Measurements from ENCODE around the gene EPO.
"Not testable (repeated sequence)": the region's sequence is repeated elsewhere in the genome, so short reads cannot be mapped to it uniquely, and the experiment has no call there.

Gene EPO

GRCh38 chr7:100686822-100687211 lies 33.5 kb upstream of the EPO start:
- Mint-ChIP-seq H3K4me1 (ENCODE audit: low read depth) (peaks cover 35% of the 10 kb centered on the region), H3K27ac (no peak overlapping the region), H3K4me3 (no peak overlapping the region), H3K9me3 (no peaks in the 10 kb centered on the region), H3K36me3 (ENCODE audit: low read depth) (peaks cover 82% of the 10 kb centered on the region), H3K27me3 (no peaks in the 10 kb centered on the region)
- intact Hi-C loops (cut with micrococcal nuclease), result no loop called here

- peaks cover 39% of the 10 kb centered on the region for H3K4me1 Mint-ChIP-seq (ENCODE audit: low read depth)
- H3K4me3 Mint-ChIP-seq, result no peak overlapping the region
- H3K27me3 Mint-ChIP-seq, result no peaks in the 10 kb centered on the region
- no peaks in the 10 kb centered on the region for H3K9me3 Mint-ChIP-seq
- intact Hi-C loops (cut with micrococcal nuclease), result no loop called here
- H3K27ac Mint-ChIP-seq, result no peak overlapping the region
- H3K36me3 Mint-ChIP-seq (ENCODE audit: low read depth), result peaks cover 78% of the 10 kb centered on the region
Measured at GRCh38 chr7:100687261-100687660, 33.0 kb upstream of the EPO start.

GRCh38 chr7:100687751-100688300 lies 32.4 kb upstream of the EPO start:
- intact Hi-C loops (cut with micrococcal nuclease), result no loop called here
- Mint-ChIP-seq H3K36me3 (ENCODE audit: low read depth) (peaks cover 74% of the 10 kb centered on the region), H3K4me3 (no peak overlapping the region), H3K4me1 (ENCODE audit: low read depth) (peaks cover 45% of the 10 kb centered on the region), H3K27ac (peak overlapping the region; percentile 31), H3K9me3 (no peaks in the 10 kb centered on the region), H3K27me3 (no peaks in the 10 kb centered on the region)

- H3K27me3 Mint-ChIP-seq, result no peaks in the 10 kb centered on the region
- H3K27ac Mint-ChIP-seq, result peak overlapping the region; percentile 31
- intact Hi-C loops (cut with micrococcal nuclease), result no loop called here
- no peaks in the 10 kb centered on the region for H3K9me3 Mint-ChIP-seq
- H3K4me3 Mint-ChIP-seq, result no peak overlapping the region
- peaks cover 50% of the 10 kb centered on the region for H3K4me1 Mint-ChIP-seq (ENCODE audit: low read depth)
- H3K36me3 Mint-ChIP-seq (ENCODE audit: low read depth), result peaks cover 74% of the 10 kb centered on the region
Measured at GRCh38 chr7:100688326-100688860, 31.9 kb upstream of the EPO start.

- Mint-ChIP-seq H3K4me3 (no peak overlapping the region), H3K36me3 (ENCODE audit: low read depth) (peaks cover 65% of the 10 kb centered on the region), H3K27me3 (no peaks in the 10 kb centered on the region), H3K4me1 (ENCODE audit: low read depth) (peaks cover 51% of the 10 kb centered on the region), H3K9me3 (no peaks in the 10 kb centered on the region), H3K27ac (no peak overlapping the region)
- intact Hi-C loops (cut with micrococcal nuclease), result loop anchor here (5.0 kb wide), 2 partner anchors 57 to 127 kb away; no protein-coding TSS in a partner anchor
Measured at GRCh38 chr7:100689230-100690135, 30.8 kb upstream of the EPO start.

- peaks cover 51% of the 10 kb centered on the region for H3K4me1 Mint-ChIP-seq (ENCODE audit: low read depth)
- intact Hi-C loops (cut with micrococcal nuclease), result loop anchor here (5.0 kb wide), 2 partner anchors 60 to 130 kb away; no protein-coding TSS in a partner anchor
- H3K27ac Mint-ChIP-seq, result no peak overlapping the region
- peaks cover 41% of the 10 kb centered on the region for H3K36me3 Mint-ChIP-seq (ENCODE audit: low read depth)
- H3K4me3 Mint-ChIP-seq, result peak overlapping the region; percentile 98
- H3K9me3 Mint-ChIP-seq, result no peaks in the 10 kb centered on the region
- H3K27me3 Mint-ChIP-seq, result peaks cover 12% of the 10 kb centered on the region
Measured at GRCh38 chr7:100691676-100692577, 28.3 kb upstream of the EPO start.

- peaks cover 51% of the 10 kb centered on the region for H3K4me1 Mint-ChIP-seq (ENCODE audit: low read depth)
- no peaks in the 10 kb centered on the region for H3K9me3 Mint-ChIP-seq
- peak overlapping the region; percentile 98 for H3K4me3 Mint-ChIP-seq
Measured at GRCh38 chr7:100692578-100692961, 27.7 kb upstream of the EPO start.

GRCh38 chr7:100693312-100694097 lies 26.8 kb upstream of the EPO start:
- H3K27me3 Mint-ChIP-seq, result peaks cover 24% of the 10 kb centered on the region

More at GRCh38 chr7:100692578-100692961, 27.7 kb upstream of the EPO start:
- Mint-ChIP-seq H3K27ac (peak overlapping the region; percentile 68), H3K27me3 (peaks cover 17% of the 10 kb centered on the region), H3K36me3 (ENCODE audit: low read depth) (peaks cover 34% of the 10 kb centered on the region)
- intact Hi-C loops (cut with micrococcal nuclease), result loop anchor here (5.0 kb wide), 2 partner anchors 60 to 130 kb away; no protein-coding TSS in a partner anchor

GRCh38 chr7:100694098-100694745 lies 26.0 kb upstream of the EPO start, which contains the start of gene GIGYF1:
Gene GIGYF1 (minus strand): TSS chr7:100694250. CDS start chr7:100688238, 6,012 bp downstream.
- peak within 1 kb of the TSS; percentile 68 for H3K27ac Mint-ChIP-seq
- H3K4me1 Mint-ChIP-seq (ENCODE audit: low read depth), result peaks cover 39% of the 10 kb centered on the region
- peaks cover 25% of the 10 kb centered on the region for H3K27me3 Mint-ChIP-seq
- peaks cover 18% of the 10 kb centered on the region for H3K36me3 Mint-ChIP-seq (ENCODE audit: low read depth)
- intact Hi-C loops (cut with micrococcal nuclease), result loop anchor here (5.0 kb wide), 2 partner anchors 62 to 132 kb away; no protein-coding TSS in a partner anchor
- no peaks in the 10 kb centered on the region for H3K9me3 Mint-ChIP-seq
- H3K4me3 Mint-ChIP-seq, result peak within 1 kb of the TSS; percentile 98

More at GRCh38 chr7:100693312-100694097, 26.8 kb upstream of the EPO start:
- Mint-ChIP-seq H3K27ac (peak overlapping the region; percentile 68), H3K36me3 (ENCODE audit: low read depth) (peaks cover 25% of the 10 kb centered on the region), H3K4me1 (ENCODE audit: low read depth) (peaks cover 44% of the 10 kb centered on the region), H3K4me3 (peak overlapping the region; percentile 98), H3K9me3 (no peaks in the 10 kb centered on the region)
- intact Hi-C loops (cut with micrococcal nuclease), result loop anchor here (5.0 kb wide), 2 partner anchors 61 to 131 kb away; no protein-coding TSS in a partner anchor

- H3K27me3 Mint-ChIP-seq, result peaks cover 32% of the 10 kb centered on the region
- no peak overlapping the region for H3K4me3 Mint-ChIP-seq
- intact Hi-C loops (cut with micrococcal nuclease), result no loop called here
- peaks cover 10% of the 10 kb centered on the region for H3K36me3 Mint-ChIP-seq (ENCODE audit: low read depth)
- no peaks in the 10 kb centered on the region for H3K9me3 Mint-ChIP-seq
- no peak overlapping the region for H3K27ac Mint-ChIP-seq
- H3K4me1 Mint-ChIP-seq (ENCODE audit: low read depth), result peaks cover 35% of the 10 kb centered on the region
Measured at GRCh38 chr7:100696123-100696521, 24.1 kb upstream of the EPO start.

- peaks cover 39% of the 10 kb centered on the region for H3K27me3 Mint-ChIP-seq
- intact Hi-C loops (cut with micrococcal nuclease), result no loop called here
- no peaks in the 10 kb centered on the region for H3K36me3 Mint-ChIP-seq (ENCODE audit: low read depth)
- H3K4me1 Mint-ChIP-seq (ENCODE audit: low read depth), result peaks cover 14% of the 10 kb centered on the region
- H3K9me3 Mint-ChIP-seq, result no peaks in the 10 kb centered on the region
- no peak overlapping the region for H3K27ac Mint-ChIP-seq
- no peak overlapping the region for H3K4me3 Mint-ChIP-seq
Measured at GRCh38 chr7:100699018-100699417, 21.2 kb upstream of the EPO start.

- not testable (repeated sequence) for H3K9me3 Mint-ChIP-seq; H3K36me3 Mint-ChIP-seq (ENCODE audit: low read depth); H3K27ac Mint-ChIP-seq; H3K4me3 Mint-ChIP-seq
- intact Hi-C loops (cut with micrococcal nuclease), result loop anchor here (10.0 kb wide), 1 partner anchor 226 kb away; the partner anchor contains the start of gene TSC22D4
- Mint-ChIP-seq H3K27me3 (peaks cover 29% of the 10 kb centered on the region), H3K4me1 (ENCODE audit: low read depth) (peaks cover 14% of the 10 kb centered on the region)
Measured at GRCh38 chr7:100701089-100701488, 19.2 kb upstream of the EPO start.
